ENCODE data around the gene ACOX1.

The ACOX1 gene

GRCh38 chr17:75915268-75915667 is 63.7 kb downstream of the ACOX1 start:
- DNase-seq (ENCODE audit: low spot score): no peak
- no peak for TF ChIP-seq CTCF (conservative IDR thresholded peaks at IDR 0.05; ENCODE audit: low read depth)
- ChIA-PET CTCF (no interaction called here), POLR2A (ENCODE audit: low non-redundant PET) (no interaction called here)
- H3K27ac ChIP-seq: peak overlapping the region; percentile 11; the same call in 1 of the 2 replicates

- CTCF ChIA-PET: no interaction called here
- TF ChIP-seq CTCF (conservative IDR thresholded peaks at IDR 0.05; ENCODE audit: low read depth): no peak
Measured at GRCh38 chr17:75914643-75915267, 64.2 kb downstream of the ACOX1 start.

GRCh38 chr17:75913537-75914210 is 65.3 kb downstream of the ACOX1 start:
- CTCF ChIA-PET: no interaction called here
- no peak for DNase-seq (ENCODE audit: low spot score)
- no peak for TF ChIP-seq CTCF (conservative IDR thresholded peaks at IDR 0.05; ENCODE audit: low read depth)
- POLR2A ChIA-PET (ENCODE audit: low non-redundant PET): no interaction called here
- H3K27ac ChIP-seq: peak overlapping the region; percentile 6

More at GRCh38 chr17:75914643-75915267, 64.2 kb downstream of the ACOX1 start:
- DNase-seq (ENCODE audit: low spot score): no peak
- POLR2A ChIA-PET (ENCODE audit: low non-redundant PET): no interaction called here
- H3K27ac ChIP-seq: peak overlapping the region; percentile 11; the same call in 1 of the 2 replicates

GRCh38 chr17:75910699-75911098 is 68.3 kb downstream of the ACOX1 start:
- POLR2A ChIA-PET (ENCODE audit: low non-redundant PET): interaction anchor here (0.7 kb wide), 1 partner anchor 188 kb away, joined by 3 read pairs; no protein-coding TSS in a partner anchor
- DNase-seq (ENCODE audit: low spot score): no peak

GRCh38 chr17:75909812-75910274 is 69.1 kb downstream of the ACOX1 start:
- TF ChIP-seq CTCF (conservative IDR thresholded peaks at IDR 0.05; ENCODE audit: low read depth): no peak
- peak; percentile 22 for DNase-seq (ENCODE audit: low spot score)
- CTCF ChIA-PET: interaction anchor here (0.5 to 2.2 kb wide), 5 partner anchors 18 to 190 kb away, joined by 3 to 7 read pairs (median 3); no protein-coding TSS in a partner anchor
- POLR2A ChIA-PET (ENCODE audit: low non-redundant PET): interaction anchor here (0.7 kb wide), 1 partner anchor 187 kb away, joined by 3 read pairs; no protein-coding TSS in a partner anchor
- peak overlapping the region; percentile 95 for H3K27ac ChIP-seq

More at GRCh38 chr17:75910699-75911098, 68.3 kb downstream of the ACOX1 start:
- CTCF ChIA-PET: interaction anchor here (0.6 to 2.2 kb wide), 3 partner anchors 17 to 136 kb away, joined by 3 to 7 read pairs (median 3); no protein-coding TSS in a partner anchor
- no peak for TF ChIP-seq CTCF (conservative IDR thresholded peaks at IDR 0.05; ENCODE audit: low read depth)
- peak overlapping the region; percentile 95 for H3K27ac ChIP-seq

- peak overlapping the region; percentile 95 for H3K27ac ChIP-seq
- ChIA-PET CTCF (interaction anchor here (0.7 to 2.2 kb wide), 4 partner anchors 18 to 135 kb away, joined by 3 to 7 read pairs (median 3); no protein-coding TSS in a partner anchor), POLR2A (ENCODE audit: low non-redundant PET) (no interaction called here)
- no peak for TF ChIP-seq CTCF (conservative IDR thresholded peaks at IDR 0.05; ENCODE audit: low read depth)
- DNase-seq (ENCODE audit: low spot score): no peak
Measured at GRCh38 chr17:75909051-75909811, 69.7 kb downstream of the ACOX1 start.

Data from RWPE1 (cell line).